Measurements from ENCODE around the gene GPI. TPM values are rescaled to one million over a fixed set of nuclear protein-coding genes. Genes with fewer than 3 reads are reported as not detected.

GPI gene
- total and polyA plus RNA-seq, 5 experiments from 2014 or later, result 107 to 179 (median 126) TPM

- Mint-ChIP-seq H3K9me3 (no peaks in the 10 kb centered on the region), H3K4me1 (peaks cover 6 to 10% (median 9%) of the 10 kb centered on the region in 4 donors), H3K27me3 (no peaks in the 10 kb centered on the region), H3K4me3 (no peak overlapping the region), H3K36me3 (peaks cover 13 to 59% (median 26%) of the 10 kb centered on the region in 3 donors), H3K27ac (no peak overlapping the region)
- DNase-seq, result no peak
- no peak for ATAC-seq
- POLR2A ChIA-PET, result interaction anchor here (0.6 to 0.7 kb wide), 3 partner anchors 14 to 66 kb away, joined by 3 to 6 read pairs (median 3); no protein-coding TSS in a partner anchor
Observed at GRCh38 chr19:34343751-34344150, 21.2 kb upstream of the GPI start.

GRCh38 chr19:34345947-34346351 lies 19.0 kb upstream of the GPI start:
- no peaks in the 10 kb centered on the region for H3K9me3 Mint-ChIP-seq
- peak in 1 of 2 donors; percentile 15 for ATAC-seq
- H3K27ac Mint-ChIP-seq, result peak overlapping the region in 5 of 10 donors; percentile 50 to 83 (median 68)
- H3K4me3 Mint-ChIP-seq, result no peak overlapping the region
- POLR2A ChIA-PET, result interaction anchor here (1.5 kb wide), 1 partner anchor 13 kb away, joined by 3 read pairs; no protein-coding TSS in a partner anchor
- peak; percentile 37 to 77 (median 62) for DNase-seq
- peaks cover 6 to 39% (median 21%) of the 10 kb centered on the region in 3 donors for H3K36me3 Mint-ChIP-seq
- H3K4me1 Mint-ChIP-seq, result peaks cover 13 to 27% (median 22%) of the 10 kb centered on the region in 4 donors
- H3K27me3 Mint-ChIP-seq, result no peaks in the 10 kb centered on the region

- Mint-ChIP-seq H3K4me3 (no peak overlapping the region), H3K36me3 (peaks cover 6 to 27% (median 12%) of the 10 kb centered on the region in 3 donors), H3K4me1 (peaks cover 15 to 43% (median 32%) of the 10 kb centered on the region in 4 donors), H3K27ac (peak overlapping the region in 2 of 10 donors; percentile 59 to 69), H3K27me3 (no peaks in the 10 kb centered on the region), H3K9me3 (no peaks in the 10 kb centered on the region)
- ATAC-seq (no peak), DNase-seq (no peak)
- POLR2A ChIA-PET, result no interaction called here
Observed at GRCh38 chr19:34347561-34348165, 17.3 kb upstream of the GPI start.

- peaks cover 15 to 43% (median 32%) of the 10 kb centered on the region in 4 donors for H3K4me1 Mint-ChIP-seq
Observed at GRCh38 chr19:34348899-34349487, 16.0 kb upstream of the GPI start.

GRCh38 chr19:34350161-34350561 lies 14.8 kb upstream of the GPI start:
- POLR2A ChIA-PET, result interaction anchor here (1.2 to 2.0 kb wide), 3 partner anchors 9 to 177 kb away, joined by 4 to 7 read pairs (median 5); no protein-coding TSS in a partner anchor
- Mint-ChIP-seq H3K4me3 (peak overlapping the region; percentile 13 to 85 (median 66)), H3K36me3 (peaks cover 6 to 22% (median 10%) of the 10 kb centered on the region in 3 donors), H3K9me3 (no peaks in the 10 kb centered on the region), H3K27me3 (no peaks in the 10 kb centered on the region), H3K27ac (peak overlapping the region; percentile 36 to 96 (median 92)), H3K4me1 (peaks cover 15 to 43% (median 32%) of the 10 kb centered on the region in 4 donors)
- peak; percentile 94 to 96 for ATAC-seq
- peak; percentile 42 to 91 (median 74) for DNase-seq

More at GRCh38 chr19:34348899-34349487, 16.0 kb upstream of the GPI start:
- peaks cover 6 to 24% (median 10%) of the 10 kb centered on the region in 3 donors for H3K36me3 Mint-ChIP-seq
- peak overlapping the region in 9 of 10 donors; percentile 36 to 96 (median 93) for H3K27ac Mint-ChIP-seq
- H3K27me3 Mint-ChIP-seq, result no peaks in the 10 kb centered on the region
- no peak for ATAC-seq
- peak overlapping the region in 1 of 10 donors; percentile 62 for H3K4me3 Mint-ChIP-seq
- H3K9me3 Mint-ChIP-seq, result no peaks in the 10 kb centered on the region
- no peak for DNase-seq
- POLR2A ChIA-PET, result interaction anchor here (1.1 to 2.0 kb wide), 2 partner anchors 79 to 177 kb away, joined by 3 to 7 read pairs; no protein-coding TSS in a partner anchor

GRCh38 chr19:34351382-34351826 lies 13.6 kb upstream of the GPI start:
- Mint-ChIP-seq H3K27ac (peak overlapping the region; percentile 53 to 93 (median 82)), H3K9me3 (no peaks in the 10 kb centered on the region), H3K4me1 (peaks cover 11 to 35% (median 25%) of the 10 kb centered on the region in 4 donors), H3K36me3 (peaks cover 0 to 17% (median 3%) of the 10 kb centered on the region in 3 donors), H3K27me3 (no peaks in the 10 kb centered on the region), H3K4me3 (peak overlapping the region in 9 of 10 donors; percentile 24 to 67 (median 50))
- DNase-seq, result peak in 5 of 10 donors; percentile 10 to 48 (median 35)
- ATAC-seq, result peak in 1 of 2 donors; percentile 15
- POLR2A ChIA-PET, result interaction anchor here (0.8 to 1.9 kb wide), 2 partner anchors 8 to 15 kb away, joined by 3 to 15 read pairs; partner anchors contain the start of gene GPI

- H3K27ac Mint-ChIP-seq, result no peak overlapping the region
- no peak for DNase-seq
- H3K4me3 Mint-ChIP-seq, result no peak overlapping the region
- no peaks in the 10 kb centered on the region for H3K27me3 Mint-ChIP-seq
- no peak for ATAC-seq
- POLR2A ChIA-PET, result interaction anchor here (1.3 kb wide), 1 partner anchor 11 kb away, joined by 6 read pairs; the partner anchor contains the start of gene GPI
- no peaks in the 10 kb centered on the region for H3K9me3 Mint-ChIP-seq
- peaks cover 0 to 17% (median 3%) of the 10 kb centered on the region in 3 donors for H3K36me3 Mint-ChIP-seq
- H3K4me1 Mint-ChIP-seq, result peaks cover 16 to 46% (median 35%) of the 10 kb centered on the region in 4 donors
Observed at GRCh38 chr19:34353546-34353945, 11.4 kb upstream of the GPI start.

GRCh38 chr19:34355201-34355600 lies 9.8 kb upstream of the GPI start:
- POLR2A ChIA-PET, result no interaction called here
- Mint-ChIP-seq H3K4me3 (no peak overlapping the region), H3K27ac (peak overlapping the region in 2 of 10 donors; percentile 25 to 48), H3K4me1 (peaks cover 17 to 47% (median 40%) of the 10 kb centered on the region in 4 donors), H3K27me3 (no peaks in the 10 kb centered on the region), H3K36me3 (peaks cover 0 to 17% (median 3%) of the 10 kb centered on the region in 3 donors), H3K9me3 (no peaks in the 10 kb centered on the region)
- no peak for ATAC-seq
- no peak for DNase-seq

GRCh38 chr19:34356875-34357274 lies 8.1 kb upstream of the GPI start:
- Mint-ChIP-seq H3K4me1 (peaks cover 14 to 35% (median 29%) of the 10 kb centered on the region in 4 donors), H3K4me3 (no peak overlapping the region), H3K9me3 (no peaks in the 10 kb centered on the region), H3K27ac (peak overlapping the region in 3 of 10 donors; percentile 33 to 53 (median 43)), H3K36me3 (peaks cover 0 to 15% (median 3%) of the 10 kb centered on the region in 3 donors), H3K27me3 (no peaks in the 10 kb centered on the region)
- DNase-seq (no peak), ATAC-seq (no peak)
- POLR2A ChIA-PET, result no interaction called here

GRCh38 chr19:34357431-34357830 lies 7.6 kb upstream of the GPI start:
- POLR2A ChIA-PET, result no interaction called here
- DNase-seq (no peak), ATAC-seq (no peak)
- H3K27ac Mint-ChIP-seq, result peak overlapping the region in 5 of 10 donors; percentile 30 to 78 (median 55)
- H3K36me3 Mint-ChIP-seq, result peaks cover 0 to 12% (median 3%) of the 10 kb centered on the region in 3 donors
- H3K4me1 Mint-ChIP-seq, result peaks cover 14 to 30% (median 26%) of the 10 kb centered on the region in 4 donors
- peak overlapping the region in 9 of 10 donors; percentile 20 to 53 (median 45) for H3K4me3 Mint-ChIP-seq
- no peaks in the 10 kb centered on the region for H3K9me3 Mint-ChIP-seq
- no peaks in the 10 kb centered on the region for H3K27me3 Mint-ChIP-seq

GRCh38 chr19:34359140-34359953 lies 5.6 kb upstream of the GPI start:
- DNase-seq (peak; percentile 79 to 97 (median 90)), ATAC-seq (peak; percentile 89 to 91)
- Mint-ChIP-seq H3K4me3 (peak overlapping the region; percentile 82 to 96 (median 90)), H3K9me3 (no peaks in the 10 kb centered on the region), H3K27me3 (no peaks in the 10 kb centered on the region), H3K27ac (peak overlapping the region; percentile 89 to 97 (median 95)), H3K4me1 (peaks cover 14 to 30% (median 27%) of the 10 kb centered on the region in 4 donors), H3K36me3 (peaks cover 0 to 7% (median 3%) of the 10 kb centered on the region in 3 donors)
- POLR2A ChIA-PET, result interaction anchor here (0.5 to 1.6 kb wide), 10 partner anchors 8 to 644 kb away, joined by 3 to 10 read pairs (median 4); partner anchors contain the start of gene UBA2

GRCh38 chr19:34359954-34360315 lies 5.1 kb upstream of the GPI start:
- no peak for DNase-seq
- Mint-ChIP-seq H3K27me3 (no peaks in the 10 kb centered on the region), H3K4me3 (peak overlapping the region; percentile 82 to 96 (median 90)), H3K9me3 (no peaks in the 10 kb centered on the region), H3K27ac (peak overlapping the region; percentile 77 to 97 (median 95)), H3K4me1 (peaks cover 17 to 35% (median 32%) of the 10 kb centered on the region in 4 donors), H3K36me3 (peaks cover 0 to 3% (median 0%) of the 10 kb centered on the region in 3 donors)
- ATAC-seq, result no peak
- POLR2A ChIA-PET, result interaction anchor here (0.5 to 1.6 kb wide), 6 partner anchors 9 to 643 kb away, joined by 3 to 10 read pairs (median 5); partner anchors contain the start of gene UBA2

Data from naive thymus-derived CD8-positive, alpha-beta T cell (primary cell).